GM20000 (cell line): Measurements from ENCODE around the gene FAM120A.

Experiments
- DNase-seq: peaks from one replicate; pipeline ENCODE4 v3.0.0; 2012; ENCODE audit warnings: low spot score
- TF ChIP-seq, protein P1 (sequence below): IDR thresholded peaks from 2 replicates; pipeline ENCODE4 v1.5.1; 2012; ENCODE audit warnings: mild to moderate bottlenecking, control low read depth; ENCODE audit errors: extremely low read depth, missing control alignments

The FAM120A gene

GRCh38 chr9:93419023-93419422 lies 32.5 kb upstream of the FAM120A start:
- no peak for DNase-seq
- TF ChIP-seq, protein P1, sequence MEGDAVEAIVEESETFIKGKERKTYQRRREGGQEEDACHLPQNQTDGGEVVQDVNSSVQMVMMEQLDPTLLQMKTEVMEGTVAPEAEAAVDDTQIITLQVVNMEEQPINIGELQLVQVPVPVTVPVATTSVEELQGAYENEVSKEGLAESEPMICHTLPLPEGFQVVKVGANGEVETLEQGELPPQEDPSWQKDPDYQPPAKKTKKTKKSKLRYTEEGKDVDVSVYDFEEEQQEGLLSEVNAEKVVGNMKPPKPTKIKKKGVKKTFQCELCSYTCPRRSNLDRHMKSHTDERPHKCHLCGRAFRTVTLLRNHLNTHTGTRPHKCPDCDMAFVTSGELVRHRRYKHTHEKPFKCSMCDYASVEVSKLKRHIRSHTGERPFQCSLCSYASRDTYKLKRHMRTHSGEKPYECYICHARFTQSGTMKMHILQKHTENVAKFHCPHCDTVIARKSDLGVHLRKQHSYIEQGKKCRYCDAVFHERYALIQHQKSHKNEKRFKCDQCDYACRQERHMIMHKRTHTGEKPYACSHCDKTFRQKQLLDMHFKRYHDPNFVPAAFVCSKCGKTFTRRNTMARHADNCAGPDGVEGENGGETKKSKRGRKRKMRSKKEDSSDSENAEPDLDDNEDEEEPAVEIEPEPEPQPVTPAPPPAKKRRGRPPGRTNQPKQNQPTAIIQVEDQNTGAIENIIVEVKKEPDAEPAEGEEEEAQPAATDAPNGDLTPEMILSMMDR: no peak

- TF ChIP-seq, protein P1: no peak
- no peak for DNase-seq
Measured at GRCh38 chr9:93422977-93423616, 28.4 kb upstream of the FAM120A start.

DNA sequence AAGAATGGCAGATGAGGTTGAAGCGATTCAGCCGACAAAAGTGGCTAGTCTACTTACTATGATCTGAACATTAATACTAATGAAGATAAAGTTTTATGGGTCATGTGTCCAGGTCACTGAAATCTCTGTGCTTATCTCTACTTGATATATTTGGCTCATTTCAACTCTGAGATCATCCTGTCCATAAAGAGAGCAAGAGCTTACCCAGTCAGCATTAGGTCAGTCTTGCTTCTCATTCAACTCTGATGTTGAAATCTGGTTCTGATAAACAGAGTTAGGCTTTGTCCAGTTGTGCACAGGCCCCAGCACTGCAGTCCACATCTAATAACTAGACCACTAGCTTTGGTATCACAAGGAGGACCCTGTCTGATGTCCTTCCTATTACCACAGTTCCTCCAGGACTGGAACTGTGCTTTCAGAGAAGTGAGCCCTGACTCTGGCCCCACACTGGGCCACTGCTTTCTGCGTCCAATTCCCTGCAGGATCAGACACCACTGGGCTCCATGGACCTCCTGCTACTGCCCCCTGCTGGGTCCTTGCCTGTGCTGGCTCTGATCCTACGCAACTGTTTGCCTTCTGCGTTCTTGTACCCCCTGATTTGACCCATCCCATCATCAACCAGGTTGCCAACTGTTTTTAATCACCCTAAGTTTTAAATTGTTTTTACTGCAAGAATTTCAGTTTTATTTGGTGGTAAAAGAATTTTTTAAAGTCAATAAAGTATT lies 23.7 kb upstream of the FAM120A start:
- TF ChIP-seq, protein P1: peak; percentile 8

DNA sequence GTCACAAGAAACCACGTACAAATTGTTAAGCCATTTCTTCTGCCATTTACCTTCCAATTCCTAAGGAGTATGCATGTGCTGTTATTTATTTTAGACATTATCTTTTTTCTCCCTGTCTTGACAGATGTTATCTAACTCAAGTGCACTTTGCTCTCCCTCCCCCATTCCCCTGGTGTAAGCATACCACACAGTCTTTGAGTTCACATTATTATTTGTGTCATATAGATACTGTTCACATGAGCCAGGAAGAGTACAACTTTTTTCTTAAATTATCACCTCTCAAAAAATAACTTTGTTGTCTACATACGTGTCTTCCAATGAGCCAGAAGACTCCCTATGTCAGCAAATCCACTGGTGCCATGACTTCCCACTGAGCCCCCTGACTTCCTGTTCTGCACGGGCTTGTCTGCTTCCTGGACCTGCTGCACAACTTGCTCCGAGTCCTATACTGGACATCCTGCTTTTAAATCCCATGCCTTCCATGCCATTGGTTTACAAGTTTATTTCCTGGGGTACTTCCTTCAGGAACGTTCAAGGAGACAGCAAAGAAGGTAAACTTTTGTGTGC lies 19.9 kb upstream of the FAM120A start:
- TF ChIP-seq, protein P1: no peak
- no peak for DNase-seq

More for the DNA sequence above, 23.7 kb upstream of the FAM120A start:
- no peak for DNase-seq

- TF ChIP-seq, protein P1: no peak
Measured at GRCh38 chr9:93432964-93433363, 18.5 kb upstream of the FAM120A start.

DNA sequence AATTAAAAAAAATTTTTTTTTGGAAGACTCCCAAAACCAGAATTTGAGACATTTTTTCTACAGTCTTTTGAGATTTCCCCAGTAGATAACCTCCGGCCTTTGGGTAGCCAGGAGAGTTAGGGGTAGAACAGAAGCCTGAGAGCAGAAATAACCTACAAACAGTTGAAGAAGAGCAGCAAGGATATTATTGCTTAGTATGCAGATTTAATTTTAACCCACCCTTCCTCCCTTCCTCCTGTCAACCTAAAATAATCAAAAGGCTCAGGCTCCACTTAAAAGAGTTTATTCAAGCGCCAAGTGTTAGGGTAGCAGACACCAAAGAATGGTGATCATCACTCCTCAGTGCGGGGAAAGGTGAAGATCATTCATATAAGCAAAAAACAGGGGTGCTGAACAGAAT lies 17.4 kb upstream of the FAM120A start:
- TF ChIP-seq, protein P1: no peak
- no peak for DNase-seq

More at GRCh38 chr9:93432964-93433363, 18.5 kb upstream of the FAM120A start:
- no peak for DNase-seq

GRCh38 chr9:93435386-93435785 lies 16.1 kb upstream of the FAM120A start:
- no peak for DNase-seq
- TF ChIP-seq, protein P1: no peak
